GM23338 (cell line): Measurements from ENCODE around the gene ZXDC. TPM values are rescaled to one million over a fixed set of nuclear protein-coding genes. Genes with fewer than 3 reads are reported as not detected.

Experiments used
- ATAC-seq: fragments of 200-7000 bp; cut with Tn5 transposase; 3 replicates; pipeline ENCODE4 v1.9.1; 2020
- DNase-seq: peaks from one replicate; pipeline ENCODE4 v3.0.0-alpha.2; 2015; ENCODE audit warnings: low spot score
- H2AFZ ChIP-seq: fragments of 200-600 bp; sonication (generic); 2 replicates; pipeline ENCODE4 v1.8.0; 2016; ENCODE audit warnings: antibody characterized with exemption, mild to moderate bottlenecking, moderate library complexity
- H3F3A ChIP-seq: fragments of 200-600 bp; sonication (generic); replicated peaks from 2 replicates; pipeline ENCODE4 v1.8.0; 2017; ENCODE audit warnings: antibody characterized with exemption, mixed run types, low read depth
- H3K27ac ChIP-seq: fragments of 200-600 bp; sonication (generic); 2 replicates; pipeline ENCODE4 v1.6.1; 2016; ENCODE audit warnings: low read depth
- H3K27me3 ChIP-seq: fragments of 200-600 bp; sonication (generic); 2 replicates; pipeline ENCODE4 v1.8.0; 2016; ENCODE audit warnings: mild to moderate bottlenecking, mixed run types, moderate library complexity; ENCODE audit not compliant: insufficient read depth
- H3K36me3 ChIP-seq: fragments of 200-600 bp; sonication (generic); 2 replicates; pipeline ENCODE4 v1.8.0; 2016; ENCODE audit warnings: mild to moderate bottlenecking; ENCODE audit not compliant: insufficient read depth
- H3K4me1 ChIP-seq: fragments of 200-600 bp; sonication (generic); 2 replicates; pipeline ENCODE4 v1.8.0; 2016; ENCODE audit warnings: mild to moderate bottlenecking, moderate library complexity; ENCODE audit not compliant: insufficient read depth
- H3K4me2 ChIP-seq: fragments of 200-600 bp; sonication (generic); 2 replicates; pipeline ENCODE4 v1.7.1; 2017; ENCODE audit warnings: mixed run types
- H3K4me3 ChIP-seq: fragments of 200-600 bp; sonication (generic); 2 replicates; pipeline ENCODE4 v1.6.1; 2016; ENCODE audit warnings: mixed run types
- H3K79me2 ChIP-seq: fragments of 200-600 bp; sonication (generic); replicated peaks from 2 replicates; pipeline ENCODE4 v1.8.0; 2017; ENCODE audit warnings: mild to moderate bottlenecking; ENCODE audit not compliant: insufficient read depth
- H3K9me2 ChIP-seq: fragments of 200-600 bp; sonication (generic); 2 replicates; pipeline ENCODE4 v1.8.0; 2017; ENCODE audit not compliant: insufficient read depth
- H4K20me1 ChIP-seq: fragments of 200-600 bp; sonication (generic); replicated peaks from 2 replicates; pipeline ENCODE4 v1.8.0; 2017; ENCODE audit warnings: mild to moderate bottlenecking; ENCODE audit not compliant: insufficient read depth
- H3K27ac Mint-ChIP-seq: 2 replicates; pipeline ENCODE4 v1.8.0; 2020; ENCODE audit warnings: inconsistent platforms, mild to moderate bottlenecking, moderate library complexity, mixed read lengths
- H3K27me3 Mint-ChIP-seq: 3 replicates; pipeline ENCODE4 v1.8.0; 2022; ENCODE audit warnings: low read depth, mild to moderate bottlenecking, moderate library complexity, mixed read lengths, inconsistent platforms; ENCODE audit not compliant: insufficient read depth, poor library complexity
- H3K36me3 Mint-ChIP-seq: 3 replicates; pipeline ENCODE4 v1.8.0; 2021; ENCODE audit warnings: low read depth, mild to moderate bottlenecking, inconsistent platforms, moderate library complexity, mixed read lengths
- H3K4me1 Mint-ChIP-seq: 3 replicates; pipeline ENCODE4 v1.8.0; 2020; ENCODE audit warnings: mild to moderate bottlenecking, inconsistent platforms, mixed read lengths
- H3K4me3 Mint-ChIP-seq: 3 replicates; pipeline ENCODE4 v1.8.0; 2021; ENCODE audit warnings: moderate library complexity, mild to moderate bottlenecking, inconsistent platforms, mixed read lengths
- H3K9me3 Mint-ChIP-seq: 3 replicates; pipeline ENCODE4 v1.8.0; 2020; ENCODE audit warnings: moderate library complexity, mild to moderate bottlenecking, inconsistent platforms, mixed read lengths
- CREB1 ChIP-seq: fragments of 250-450 bp; sonication (Bioruptor Pico); IDR thresholded peaks from 2 replicates; pipeline ENCODE4 v1.5.0; 2020; ENCODE audit warnings: low read depth, mild to moderate bottlenecking, moderate library complexity
- CTCF ChIP-seq, 2 experiments: fragments of 200-600 bp in 1 of 2; sonication (generic) in 1 of 2; conservative IDR thresholded peaks; 2 replicates each; pipeline versions ENCODE4 v1.5.1 to v1.6.1; 2016 to 2017; ENCODE audit warnings: antibody characterized with exemption in 2 of 2, low read depth in 2 of 2, mild to moderate bottlenecking in 2 of 2, moderate library complexity in 1 of 2
- ETS1 ChIP-seq: IDR thresholded peaks from 2 replicates; pipeline ENCODE4 v1.6.1; 2016; ENCODE audit warnings: antibody characterized with exemption
- EZH2 ChIP-seq: fragments of 200-600 bp; sonication (generic); IDR thresholded peaks from one replicate; pipeline ENCODE4 v1.8.0; 2017; ENCODE audit warnings: antibody characterized with exemption, mild to moderate bottlenecking, low read depth; ENCODE audit not compliant: unreplicated experiment
- EZH2phosphoT487 ChIP-seq: fragments of 200-600 bp; sonication (generic); IDR thresholded peaks from one replicate; pipeline ENCODE4 v1.8.1; 2018; ENCODE audit warnings: antibody characterized with exemption; ENCODE audit not compliant: unreplicated experiment
- JUNB ChIP-seq: IDR thresholded peaks from one replicate; pipeline ENCODE4 v1.6.1; 2016; ENCODE audit warnings: antibody characterized with exemption; ENCODE audit not compliant: unreplicated experiment
- NANOG ChIP-seq: IDR thresholded peaks from 2 replicates; pipeline ENCODE4 v1.6.1; 2016; ENCODE audit warnings: antibody characterized with exemption, borderline replicate concordance
- POLR2AphosphoS5 ChIP-seq: IDR thresholded peaks from 2 replicates; pipeline ENCODE4 v1.6.1; 2016; ENCODE audit warnings: antibody characterized with exemption, low read depth
- STAT1 ChIP-seq: IDR thresholded peaks from one replicate; pipeline ENCODE4 v1.6.1; 2016; ENCODE audit warnings: antibody characterized with exemption; ENCODE audit not compliant: unreplicated experiment
- ZNF114 ChIP-seq: fragments of 250-450 bp; sonication (Bioruptor Pico); IDR thresholded peaks from 2 replicates; pipeline ENCODE4 v1.5.0; 2020; ENCODE audit warnings: mild to moderate bottlenecking, moderate library complexity
- ZNF331 ChIP-seq: fragments of 250-450 bp; sonication (Bioruptor Pico); IDR thresholded peaks from 2 replicates; pipeline ENCODE4 v1.5.0; 2020; ENCODE audit warnings: low read depth, mild to moderate bottlenecking, moderate library complexity
- ZNF462 ChIP-seq: fragments of 250-450 bp; sonication (Bioruptor Pico); IDR thresholded peaks from 2 replicates; pipeline ENCODE4 v1.5.0; 2020; ENCODE audit warnings: mild to moderate bottlenecking, moderate library complexity
- polyA plus RNA-seq: library from polyadenylated mRNA; unstranded; fragments of >200 nt; fragmentation: Nextera tagmentation; extraction: Ambion mirVana; gene quantifications from 2 replicates; pipeline ENCODE4 v1.2.1, GENCODE V29; 2016
- total RNA-seq: library from RNA; depleted of rRNA; stranded (reverse); fragments of >200 nt; shearing (Covaris generic); gene quantifications from 2 replicates; pipeline ENCODE4 v1.2.3, GENCODE V29; 2014
- TF ChIP-seq, protein P1 (sequence below): IDR thresholded peaks from one replicate; pipeline ENCODE4 v1.6.1; 2018; ENCODE audit warnings: antibody characterized with exemption; ENCODE audit not compliant: unreplicated experiment

ZXDC gene
- total and polyA plus RNA-seq, 2 experiments from 2014 or later, result 5.7 to 45.1 TPM

GRCh38 chr3:126477061-126477380 lies 1.3 kb upstream of the ZXDC start:
- H3K4me1 ChIP-seq, result peaks cover 18% of the 10 kb centered on the region
- no peaks in the 10 kb centered on the region for H3F3A ChIP-seq
- TF ChIP-seq ZNF462 (CRISPR knock-in tag) (no peak), POLR2AphosphoS5 (no peak), ZNF114 (no peak), JUNB (no peak), CREB1 (CRISPR knock-in tag) (no peak), NANOG (no peak), EZH2phosphoT487 (no peak), EZH2 (no peak), ETS1 (no peak), STAT1 (no peak), CTCF (conservative IDR thresholded peaks at IDR 0.05; ENCODE audit: low read depth in 2 of 2) (no peak), ZNF331 (no peak)
- TF ChIP-seq, protein P1, sequence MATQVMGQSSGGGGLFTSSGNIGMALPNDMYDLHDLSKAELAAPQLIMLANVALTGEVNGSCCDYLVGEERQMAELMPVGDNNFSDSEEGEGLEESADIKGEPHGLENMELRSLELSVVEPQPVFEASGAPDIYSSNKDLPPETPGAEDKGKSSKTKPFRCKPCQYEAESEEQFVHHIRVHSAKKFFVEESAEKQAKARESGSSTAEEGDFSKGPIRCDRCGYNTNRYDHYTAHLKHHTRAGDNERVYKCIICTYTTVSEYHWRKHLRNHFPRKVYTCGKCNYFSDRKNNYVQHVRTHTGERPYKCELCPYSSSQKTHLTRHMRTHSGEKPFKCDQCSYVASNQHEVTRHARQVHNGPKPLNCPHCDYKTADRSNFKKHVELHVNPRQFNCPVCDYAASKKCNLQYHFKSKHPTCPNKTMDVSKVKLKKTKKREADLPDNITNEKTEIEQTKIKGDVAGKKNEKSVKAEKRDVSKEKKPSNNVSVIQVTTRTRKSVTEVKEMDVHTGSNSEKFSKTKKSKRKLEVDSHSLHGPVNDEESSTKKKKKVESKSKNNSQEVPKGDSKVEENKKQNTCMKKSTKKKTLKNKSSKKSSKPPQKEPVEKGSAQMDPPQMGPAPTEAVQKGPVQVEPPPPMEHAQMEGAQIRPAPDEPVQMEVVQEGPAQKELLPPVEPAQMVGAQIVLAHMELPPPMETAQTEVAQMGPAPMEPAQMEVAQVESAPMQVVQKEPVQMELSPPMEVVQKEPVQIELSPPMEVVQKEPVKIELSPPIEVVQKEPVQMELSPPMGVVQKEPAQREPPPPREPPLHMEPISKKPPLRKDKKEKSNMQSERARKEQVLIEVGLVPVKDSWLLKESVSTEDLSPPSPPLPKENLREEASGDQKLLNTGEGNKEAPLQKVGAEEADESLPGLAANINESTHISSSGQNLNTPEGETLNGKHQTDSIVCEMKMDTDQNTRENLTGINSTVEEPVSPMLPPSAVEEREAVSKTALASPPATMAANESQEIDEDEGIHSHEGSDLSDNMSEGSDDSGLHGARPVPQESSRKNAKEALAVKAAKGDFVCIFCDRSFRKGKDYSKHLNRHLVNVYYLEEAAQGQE, result no peak
- H3K27ac Mint-ChIP-seq, result peak overlapping the region; percentile 57
- H3K4me3 ChIP-seq, result no peak overlapping the region; the same call in 1 of the 2 replicates
- peaks cover 2% of the 10 kb centered on the region for H3K27me3 Mint-ChIP-seq
- H3K9me3 Mint-ChIP-seq, result no peaks in the 10 kb centered on the region; the same call in 2 of the 3 replicates
- peak overlapping the region; percentile 68; the same call in 1 of the 2 replicates for H3K27ac ChIP-seq
- peaks cover 18% of the 10 kb centered on the region for H3K36me3 Mint-ChIP-seq
- DNase-seq, result peak; percentile 50
- H2AFZ ChIP-seq, result no peak overlapping the region
- H3K4me2 ChIP-seq, result peak overlapping the region; percentile 88; the same call in 1 of the 2 replicates
- H3K79me2 ChIP-seq, result peaks cover 28% of the 10 kb centered on the region
- no peaks in the 10 kb centered on the region for H3K27me3 ChIP-seq
- peak overlapping the region; percentile 73 for H3K4me3 Mint-ChIP-seq
- no peaks in the 10 kb centered on the region for H3K9me2 ChIP-seq
- H3K36me3 ChIP-seq, result peaks cover 3% of the 10 kb centered on the region; the same call in 1 of the 2 replicates
- peaks cover 24% of the 10 kb centered on the region for H4K20me1 ChIP-seq
- peaks cover 37% of the 10 kb centered on the region for H3K4me1 Mint-ChIP-seq
- peak; percentile 7 for ATAC-seq
